GM19463 (cell line): Measurements from ENCODE around the gene ZNF804B.
A peak's percentile ranks its signal among the peaks of the same experiment; 100 is the strongest.

Experiments used
- ATAC-seq: cut with Tn5 transposase; IDR thresholded peaks from one replicate; pipeline ENCODE4 v1.9.1; 2021; ENCODE audit warnings: mild to moderate bottlenecking, moderate library complexity; ENCODE audit not compliant: unreplicated experiment

The ZNF804B gene

GRCh38 chr7:88835147-88835728, 75.7 kb downstream of the ZNF804B start:
- peak; percentile 92 for ATAC-seq

GRCh38 chr7:88842201-88842600, 82.7 kb downstream of the ZNF804B start:
- ATAC-seq: no peak

GRCh38 chr7:88845091-88845490, 85.6 kb downstream of the ZNF804B start:
- ATAC-seq: no peak

GRCh38 chr7:88851220-88851619, 91.7 kb downstream of the ZNF804B start:
- ATAC-seq: no peak

DNA sequence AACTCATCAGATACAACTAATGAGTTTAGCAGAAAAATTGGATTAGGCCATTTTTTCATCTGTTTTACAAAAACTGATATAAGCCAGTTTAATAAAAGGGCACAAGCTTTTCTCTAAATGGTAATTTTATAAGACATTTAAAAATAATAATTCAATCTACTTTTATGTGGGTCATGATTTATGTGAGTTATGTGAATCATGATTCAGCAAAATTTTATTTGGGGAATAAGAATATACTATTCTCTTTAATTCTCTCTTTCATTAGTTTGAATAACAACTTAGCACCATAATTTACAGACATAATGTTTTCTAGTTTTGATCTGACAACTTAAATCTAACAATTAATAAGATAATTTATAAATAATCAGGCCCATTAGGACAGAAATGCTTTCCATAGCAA, 99.8 kb downstream of the ZNF804B start:
- no peak for ATAC-seq

- ATAC-seq: peak; percentile 65
Measured at GRCh38 chr7:88866265-88866863, 106.9 kb downstream of the ZNF804B start.

- ATAC-seq: no peak
Measured at GRCh38 chr7:88867158-88867557, 107.7 kb downstream of the ZNF804B start.

- ATAC-seq: no peak
Measured at GRCh38 chr7:88868456-88868855, 109.0 kb downstream of the ZNF804B start.

DNA sequence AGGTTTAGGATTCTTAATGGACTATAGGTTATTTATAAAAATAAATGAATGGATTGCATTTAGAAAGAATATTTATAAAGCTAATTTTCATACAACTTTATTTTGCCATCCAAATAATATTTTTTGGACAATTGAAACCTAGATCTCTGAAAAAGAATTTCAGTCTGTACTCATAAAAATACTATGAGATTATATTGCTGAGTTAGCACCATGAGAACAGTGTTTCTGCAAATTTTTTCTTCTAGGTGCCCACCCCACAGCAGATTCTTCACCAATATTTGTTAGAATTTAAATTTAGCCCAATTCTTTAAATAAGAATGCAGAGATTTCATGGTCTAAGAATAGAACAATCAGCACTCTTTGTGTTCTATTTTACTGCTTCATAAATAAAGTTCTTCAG, 121.6 kb downstream of the ZNF804B start:
- ATAC-seq: no peak

DNA sequence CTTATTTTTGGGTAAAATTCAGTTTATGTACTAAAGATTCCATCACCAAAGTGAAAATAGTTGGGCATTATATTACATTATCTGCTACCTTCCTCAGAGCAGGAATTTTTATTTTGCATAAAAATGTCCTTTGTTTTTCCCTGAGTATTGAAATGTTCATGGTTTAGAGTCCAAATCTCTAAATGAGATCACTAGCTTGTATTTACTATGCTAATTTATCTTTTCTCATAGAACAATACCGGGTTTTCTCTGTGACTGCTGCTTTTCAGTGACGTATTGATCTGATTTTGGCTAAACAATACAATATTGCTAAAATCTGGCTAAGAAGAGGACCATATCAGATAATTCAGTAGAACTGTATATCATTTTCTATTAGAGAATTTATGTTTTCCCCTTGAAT, 125.6 kb downstream of the ZNF804B start:
- no peak for ATAC-seq

DNA sequence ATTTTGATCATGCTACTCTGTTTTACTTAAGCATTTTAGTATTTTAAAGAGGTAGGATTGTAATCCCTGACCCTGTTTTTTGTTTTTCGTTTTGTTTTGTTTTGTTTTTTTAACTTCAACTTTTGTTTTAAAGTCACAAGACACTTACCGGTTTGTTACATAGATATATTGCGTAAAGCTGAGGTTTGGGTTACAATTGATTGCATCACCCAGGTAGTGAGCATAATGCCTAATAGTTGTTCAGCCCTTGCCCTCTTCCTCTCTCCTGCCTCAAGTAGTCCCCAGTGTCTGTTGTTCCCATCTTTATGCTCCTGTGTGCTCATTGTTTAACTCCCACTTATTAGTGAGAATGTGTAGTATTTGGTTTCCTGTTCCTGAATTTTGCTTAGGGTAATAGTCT, 129.2 kb downstream of the ZNF804B start:
- no peak for ATAC-seq

DNA sequence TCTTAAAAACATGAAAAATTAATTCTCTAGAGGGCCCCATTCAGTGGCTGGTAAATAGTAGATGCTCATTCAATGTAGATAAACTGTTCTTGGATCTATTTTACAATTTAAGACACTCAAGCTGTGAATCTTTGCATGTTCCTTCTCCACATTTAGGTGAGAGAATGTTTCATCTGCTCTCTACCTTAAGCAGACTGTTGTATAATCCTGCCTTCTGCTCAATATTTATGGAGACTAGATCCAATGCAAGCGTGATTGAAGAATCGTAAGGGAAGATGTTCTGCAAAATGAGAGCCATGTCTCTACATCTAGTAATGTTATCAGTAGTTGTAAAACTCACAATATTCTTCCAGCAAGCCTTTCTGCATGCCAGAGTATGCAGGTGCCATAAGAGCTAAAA, 151.0 kb downstream of the ZNF804B start:
- no peak for ATAC-seq

GRCh38 chr7:88912852-88913251, 153.4 kb downstream of the ZNF804B start:
- ATAC-seq: no peak

GRCh38 chr7:88915615-88916014, 156.1 kb downstream of the ZNF804B start:
- ATAC-seq: no peak

DNA sequence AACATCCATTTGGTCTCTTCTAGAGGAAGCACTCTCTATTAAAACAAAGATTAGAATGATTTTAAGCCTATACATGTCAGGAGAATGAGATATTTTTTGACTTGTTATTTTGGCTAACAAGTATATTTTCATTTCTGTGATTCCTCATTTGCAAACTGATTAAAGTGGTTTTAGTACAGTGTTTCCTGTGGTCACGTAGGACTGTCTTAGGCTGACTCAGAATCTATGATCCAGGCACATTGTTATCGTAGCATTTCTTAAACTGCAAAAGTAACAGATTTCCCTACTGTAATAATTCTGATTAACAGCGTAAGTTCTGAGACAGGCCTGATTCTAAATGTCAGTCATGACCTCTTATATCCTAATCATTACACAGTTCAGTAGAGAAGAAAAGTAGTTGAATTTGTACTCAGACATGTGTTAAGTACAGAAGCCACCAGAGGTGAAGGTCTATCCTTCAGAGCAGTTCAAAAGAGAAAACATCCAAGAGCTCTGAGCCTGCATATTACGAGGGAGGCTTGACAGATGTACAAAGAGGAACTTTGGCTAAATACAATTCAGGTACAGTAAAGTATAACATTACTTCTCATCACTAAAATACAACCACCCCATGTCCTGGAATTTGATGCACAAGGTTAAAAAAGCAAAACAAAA, 160.1 kb downstream of the ZNF804B start:
- ATAC-seq: no peak

DNA sequence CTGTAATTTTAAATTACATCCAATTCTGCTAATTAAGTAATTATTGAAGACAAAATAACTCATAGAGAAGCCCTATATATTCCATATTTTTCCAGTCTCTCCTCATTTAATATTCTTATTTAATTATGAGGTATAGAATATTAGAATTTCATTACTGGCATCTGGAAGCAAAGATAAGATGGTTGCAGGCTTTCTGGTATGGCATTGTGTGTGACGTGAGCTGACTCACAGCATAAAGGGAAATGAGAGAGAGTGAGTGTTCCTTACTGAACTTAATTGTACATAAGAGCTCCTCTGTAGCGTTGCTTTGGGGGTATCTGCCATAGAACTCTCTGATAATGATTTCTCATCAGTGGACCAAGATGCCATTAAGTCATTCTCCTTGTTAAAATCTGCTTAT, 163.4 kb downstream of the ZNF804B start:
- ATAC-seq: no peak

DNA sequence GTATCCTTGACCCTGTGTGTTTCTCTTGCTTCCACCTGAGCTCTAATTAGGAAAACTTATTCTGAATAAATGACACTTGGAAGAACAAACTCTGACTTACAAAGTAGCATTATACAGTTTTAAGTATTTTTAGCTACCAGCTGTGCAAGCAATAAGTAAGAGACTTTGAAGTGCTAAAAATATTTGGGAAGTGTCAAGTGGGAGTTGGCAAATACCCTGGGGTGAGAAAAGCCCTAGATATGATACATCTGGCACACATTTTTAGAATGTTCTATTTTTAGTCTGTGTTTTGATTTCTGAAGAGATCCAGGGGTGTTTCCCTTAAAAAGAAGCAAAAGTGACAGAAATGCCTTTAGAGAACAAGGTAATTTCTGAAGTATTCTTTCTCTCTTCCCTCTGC, 168.8 kb downstream of the ZNF804B start:
- no peak for ATAC-seq

DNA sequence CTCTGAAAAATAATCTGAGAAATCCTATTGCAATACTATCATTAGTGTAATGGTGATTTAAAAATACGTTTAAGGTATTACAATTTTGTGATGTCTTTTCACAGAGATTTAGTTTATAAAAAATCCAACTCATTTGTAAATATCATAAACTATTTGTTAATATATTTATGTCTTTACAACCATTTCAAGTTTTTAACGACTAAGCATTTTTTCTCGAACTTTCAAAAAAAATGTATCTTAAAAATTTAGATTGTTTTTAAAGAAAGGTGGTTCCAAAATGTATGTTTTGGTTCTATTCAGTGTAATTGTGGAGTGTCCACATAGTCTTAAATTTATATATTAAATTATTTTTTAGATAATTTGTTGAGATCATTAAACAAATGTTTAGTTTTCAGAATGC, 170.2 kb downstream of the ZNF804B start:
- ATAC-seq: no peak

GRCh38 chr7:88933285-88933684, 173.8 kb downstream of the ZNF804B start:
- ATAC-seq: no peak

DNA sequence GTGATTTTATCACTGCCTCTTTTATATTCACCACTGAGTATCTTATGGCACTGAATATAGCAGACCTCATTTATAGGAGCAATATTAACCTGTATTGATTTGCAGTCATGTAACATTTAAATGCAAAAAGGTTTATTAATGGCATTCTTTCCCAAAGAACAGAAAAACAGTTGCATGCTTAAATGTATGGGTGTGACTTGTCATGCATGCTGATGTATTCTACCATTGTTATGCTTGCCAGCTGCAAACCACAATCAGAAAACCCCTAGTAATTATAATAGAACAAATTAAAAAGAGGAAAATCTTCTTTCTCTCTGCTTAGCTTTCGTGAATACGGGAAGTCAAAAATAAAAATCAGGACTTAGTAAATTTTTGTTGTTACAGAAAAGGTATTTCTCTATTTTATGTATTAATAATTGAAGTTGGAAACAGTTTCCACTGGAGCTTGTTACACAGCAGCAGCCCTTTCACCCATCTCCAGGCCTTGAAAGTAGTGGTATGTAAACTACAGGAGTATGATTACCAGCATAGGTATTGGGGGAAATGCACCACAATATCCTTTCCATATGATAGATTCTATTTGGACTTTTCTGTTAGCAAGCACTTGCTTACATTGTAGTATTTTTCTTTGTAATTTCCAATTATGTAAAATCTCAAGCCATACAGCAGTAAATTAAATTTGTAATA, 183.5 kb downstream of the ZNF804B start:
- ATAC-seq: no peak

- no peak for ATAC-seq
Measured at GRCh38 chr7:88951826-88952225, 192.3 kb downstream of the ZNF804B start.

GRCh38 chr7:88964418-88964817, 204.9 kb downstream of the ZNF804B start:
- ATAC-seq: no peak
